Effector CD4-positive, alpha-beta T cell (primary cell): ENCODE measurements around the gene KCNMA1.
"Not testable (repeated sequence)": the region's sequence is repeated elsewhere in the genome, so short reads cannot be mapped to it uniquely, and the experiment has no call there.

ENCODE experiments used
- DNase-seq: peaks from one replicate; pipeline ENCODE4 v3.0.0-alpha.2; 2020

The KCNMA1 gene

GRCh38 chr10:77526868-77527617 is 110.6 kb downstream of the KCNMA1 start:
- no peak for DNase-seq

- DNase-seq: no peak
These were observed 113.3 kb downstream of the KCNMA1 start for GRCh38 chr10:77524281-77524711.

- DNase-seq: no peak
These were observed 115.3 kb downstream of the KCNMA1 start for GRCh38 chr10:77522268-77522809.

GRCh38 chr10:77520995-77521394 is 116.6 kb downstream of the KCNMA1 start:
- DNase-seq: no peak

GRCh38 chr10:77520290-77520689 is 117.3 kb downstream of the KCNMA1 start:
- no peak for DNase-seq

GRCh38 chr10:77519791-77520190 is 117.8 kb downstream of the KCNMA1 start:
- DNase-seq: not testable (repeated sequence)

GRCh38 chr10:77518910-77519274 is 118.7 kb downstream of the KCNMA1 start:
- no peak for DNase-seq

- DNase-seq: no peak
These were observed 119.2 kb downstream of the KCNMA1 start for GRCh38 chr10:77518241-77518909.

GRCh38 chr10:77516575-77516974 is 121.0 kb downstream of the KCNMA1 start:
- no peak for DNase-seq

- DNase-seq: no peak
These were observed 122.7 kb downstream of the KCNMA1 start for GRCh38 chr10:77514870-77515269.

GRCh38 chr10:77513781-77514331 is 123.8 kb downstream of the KCNMA1 start:
- no peak for DNase-seq

GRCh38 chr10:77513220-77513619 is 124.4 kb downstream of the KCNMA1 start:
- no peak for DNase-seq

GRCh38 chr10:77512219-77512578 is 125.4 kb downstream of the KCNMA1 start:
- DNase-seq: no peak

GRCh38 chr10:77511498-77512218 is 126.0 kb downstream of the KCNMA1 start:
- DNase-seq: no peak

GRCh38 chr10:77510695-77511094 is 126.9 kb downstream of the KCNMA1 start:
- DNase-seq: no peak

- DNase-seq: no peak
These were observed 127.3 kb downstream of the KCNMA1 start for GRCh38 chr10:77510294-77510693.

- DNase-seq: no peak
These were observed 128.2 kb downstream of the KCNMA1 start for GRCh38 chr10:77509391-77509790.

GRCh38 chr10:77507291-77507880 is 130.2 kb downstream of the KCNMA1 start:
- no peak for DNase-seq

- no peak for DNase-seq
These were observed 130.9 kb downstream of the KCNMA1 start for GRCh38 chr10:77506517-77507200.

GRCh38 chr10:77505431-77506334 is 131.9 kb downstream of the KCNMA1 start:
- no peak for DNase-seq

GRCh38 chr10:77504873-77505257 is 132.7 kb downstream of the KCNMA1 start:
- DNase-seq: no peak
